GM19035 (cell line): ENCODE data around the gene LHPP.
"Not testable (repeated sequence)": the region's sequence is repeated elsewhere in the genome, so short reads cannot be mapped to it uniquely, and the experiment has no call there.

ENCODE experiments used
- ATAC-seq: cut with Tn5 transposase; IDR thresholded peaks from one replicate; pipeline ENCODE4 v1.9.1; 2021; ENCODE audit not compliant: unreplicated experiment

Gene LHPP

GRCh38 chr10:124602646-124603365 lies 141.2 kb downstream of the LHPP start:
- ATAC-seq: no peak

- ATAC-seq: no peak
These were observed 142.0 kb downstream of the LHPP start for GRCh38 chr10:124603376-124604213.

GRCh38 chr10:124604214-124605000 lies 142.8 kb downstream of the LHPP start:
- no peak for ATAC-seq

GRCh38 chr10:124605001-124605370 lies 143.4 kb downstream of the LHPP start:
- ATAC-seq: no peak

- no peak for ATAC-seq
These were observed 143.8 kb downstream of the LHPP start for GRCh38 chr10:124605481-124605855.

- no peak for ATAC-seq
These were observed 144.5 kb downstream of the LHPP start for GRCh38 chr10:124605856-124606812.

GRCh38 chr10:124606822-124607221 lies 145.2 kb downstream of the LHPP start:
- ATAC-seq: no peak

- no peak for ATAC-seq
These were observed 146.1 kb downstream of the LHPP start for GRCh38 chr10:124607693-124608092.

GRCh38 chr10:124608093-124608721 lies 146.6 kb downstream of the LHPP start:
- no peak for ATAC-seq

GRCh38 chr10:124609698-124610097 lies 148.1 kb downstream of the LHPP start:
- no peak for ATAC-seq

- ATAC-seq: not testable (repeated sequence)
These were observed 148.6 kb downstream of the LHPP start for GRCh38 chr10:124610186-124610585.

- ATAC-seq: not testable (repeated sequence)
These were observed 149.2 kb downstream of the LHPP start for GRCh38 chr10:124610851-124611250.

GRCh38 chr10:124611738-124612137 lies 150.1 kb downstream of the LHPP start:
- no peak for ATAC-seq

- ATAC-seq: no peak
These were observed 151.2 kb downstream of the LHPP start for GRCh38 chr10:124612611-124613498.

- ATAC-seq: peak; percentile 68
These were observed 152.5 kb downstream of the LHPP start for GRCh38 chr10:124614003-124614659.

- no peak for ATAC-seq
These were observed 153.6 kb downstream of the LHPP start for GRCh38 chr10:124615259-124615658.

GRCh38 chr10:124616040-124616835 lies 154.6 kb downstream of the LHPP start:
- ATAC-seq: no peak

GRCh38 chr10:124616836-124617130 lies 155.2 kb downstream of the LHPP start:
- ATAC-seq: no peak
